IMR-90 (cell line): ENCODE results near the gene PIP4K2B. TPM values are rescaled to one million over a fixed set of nuclear protein-coding genes. Genes with fewer than 3 reads are reported as not detected.

Source experiments
- CEBPB ChIP-seq: IDR thresholded peaks from 2 replicates; pipeline ENCODE4 v1.6.1; 2012; ENCODE audit warnings: low read depth, low read length, improper control_type of control experiment
- MAFK ChIP-seq: IDR thresholded peaks from 2 replicates; pipeline ENCODE4 v1.6.1; 2012; ENCODE audit warnings: low read depth, low read length, improper control_type of control experiment
- polyA plus RNA-seq, 3 experiments: library from polyadenylated mRNA; depleted of rRNA; stranded (reverse); fragments of >200 nt; gene quantifications; 2 replicates each; pipeline ENCODE4 v1.2.3, GENCODE V29; 2012; ENCODE audit warnings: low replicate concordance in 1 of 3
- total RNA-seq: library from RNA; depleted of rRNA; stranded (reverse); fragments of >200 nt; gene quantifications from 2 replicates; pipeline ENCODE4 v1.2.3, GENCODE V29; 2012
- TF ChIP-seq, protein P1 (sequence below): conservative IDR thresholded peaks from 2 replicates; pipeline ENCODE4 v1.5.1; 2012; ENCODE audit warnings: mild to moderate bottlenecking, low read depth, low read length, improper control_type of control experiment
- TF ChIP-seq, protein P2 (sequence below): fragments of 150-350 bp; IDR thresholded peaks from 2 replicates; pipeline ENCODE4 v1.6.1; 2017; ENCODE audit warnings: mild to moderate bottlenecking, antibody characterized with exemption, low read length, low read depth

PIP4K2B gene
- total and polyA plus RNA-seq, 2 of the 4 experiments (the other 2 are of a cell fraction) = 40.0 to 40.2 TPM

DNA sequence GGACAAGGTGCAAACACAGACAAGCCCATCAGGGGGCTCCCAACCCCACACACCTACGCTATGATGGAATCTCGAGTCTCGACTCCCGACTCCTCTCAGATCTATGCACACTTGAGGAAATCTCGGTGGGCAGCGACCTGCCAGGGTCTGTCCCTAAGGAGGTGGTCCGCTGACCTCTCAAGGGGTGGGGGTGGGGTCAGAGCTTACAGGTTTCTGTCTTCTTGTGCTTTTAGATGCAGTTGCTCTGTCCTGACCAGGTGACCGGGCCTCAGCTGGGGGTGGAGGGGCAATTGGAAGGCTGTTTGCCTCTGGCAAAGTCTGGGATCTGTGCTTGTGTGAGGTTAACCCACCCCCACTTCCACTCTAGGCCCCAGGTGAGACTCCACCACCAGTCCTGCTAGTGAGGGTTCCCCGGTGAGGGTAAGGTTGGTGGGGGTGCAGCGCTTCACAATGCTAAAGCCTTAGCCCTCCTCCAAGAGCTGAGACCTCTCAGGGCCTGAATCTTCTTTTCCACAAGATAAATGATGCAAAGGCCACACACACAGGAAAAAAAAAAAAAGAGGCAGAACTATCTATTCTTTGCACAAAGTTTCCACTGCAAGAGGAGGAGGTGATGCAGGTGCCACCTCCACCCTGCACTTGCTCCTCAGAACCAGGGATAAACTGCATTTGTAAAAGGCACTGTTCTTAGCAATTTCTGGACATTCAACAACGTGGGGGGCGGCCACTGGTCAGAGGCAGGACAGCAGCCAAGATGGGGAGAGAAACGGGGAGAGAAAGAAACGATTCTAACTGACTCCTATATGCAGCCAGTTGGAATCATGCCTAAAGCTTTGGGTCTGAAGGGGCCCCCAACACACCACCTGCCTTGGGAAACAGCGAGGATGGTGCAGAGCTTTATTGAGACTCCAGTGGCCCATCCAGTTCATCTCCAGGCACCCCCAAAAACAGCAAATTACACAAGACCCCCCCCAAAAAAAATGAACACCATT lies 65.1 kb downstream of the PIP4K2B start (continued):
- TF ChIP-seq, protein P1, sequence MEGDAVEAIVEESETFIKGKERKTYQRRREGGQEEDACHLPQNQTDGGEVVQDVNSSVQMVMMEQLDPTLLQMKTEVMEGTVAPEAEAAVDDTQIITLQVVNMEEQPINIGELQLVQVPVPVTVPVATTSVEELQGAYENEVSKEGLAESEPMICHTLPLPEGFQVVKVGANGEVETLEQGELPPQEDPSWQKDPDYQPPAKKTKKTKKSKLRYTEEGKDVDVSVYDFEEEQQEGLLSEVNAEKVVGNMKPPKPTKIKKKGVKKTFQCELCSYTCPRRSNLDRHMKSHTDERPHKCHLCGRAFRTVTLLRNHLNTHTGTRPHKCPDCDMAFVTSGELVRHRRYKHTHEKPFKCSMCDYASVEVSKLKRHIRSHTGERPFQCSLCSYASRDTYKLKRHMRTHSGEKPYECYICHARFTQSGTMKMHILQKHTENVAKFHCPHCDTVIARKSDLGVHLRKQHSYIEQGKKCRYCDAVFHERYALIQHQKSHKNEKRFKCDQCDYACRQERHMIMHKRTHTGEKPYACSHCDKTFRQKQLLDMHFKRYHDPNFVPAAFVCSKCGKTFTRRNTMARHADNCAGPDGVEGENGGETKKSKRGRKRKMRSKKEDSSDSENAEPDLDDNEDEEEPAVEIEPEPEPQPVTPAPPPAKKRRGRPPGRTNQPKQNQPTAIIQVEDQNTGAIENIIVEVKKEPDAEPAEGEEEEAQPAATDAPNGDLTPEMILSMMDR = no peak
- TF ChIP-seq, protein P2, sequence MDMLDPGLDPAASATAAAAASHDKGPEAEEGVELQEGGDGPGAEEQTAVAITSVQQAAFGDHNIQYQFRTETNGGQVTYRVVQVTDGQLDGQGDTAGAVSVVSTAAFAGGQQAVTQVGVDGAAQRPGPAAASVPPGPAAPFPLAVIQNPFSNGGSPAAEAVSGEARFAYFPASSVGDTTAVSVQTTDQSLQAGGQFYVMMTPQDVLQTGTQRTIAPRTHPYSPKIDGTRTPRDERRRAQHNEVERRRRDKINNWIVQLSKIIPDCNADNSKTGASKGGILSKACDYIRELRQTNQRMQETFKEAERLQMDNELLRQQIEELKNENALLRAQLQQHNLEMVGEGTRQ = no peak
- no peak for TF ChIP-seq MAFK
- no peak for TF ChIP-seq CEBPB
